K562 (cell line): ENCODE measurements around the gene NDUFAF5. TPM values are rescaled to one million over a fixed set of nuclear protein-coding genes. Genes with fewer than 3 reads are reported as not detected.

Experiments
- BCLAF1 ChIP-seq, 2 experiments: fragments of 450-650 bp in 1 of 2; IDR thresholded peaks; 2 replicates each; pipeline ENCODE4 v1.6.1; 2011 to 2017; ENCODE audit warnings: low read depth in 2 of 2, antibody characterized with exemption in 1 of 2, borderline replicate concordance in 1 of 2, low read length in 1 of 2, mild to moderate bottlenecking in 1 of 2, mixed read lengths in 1 of 2; ENCODE audit not compliant: control insufficient read depth in 1 of 2
- BRCA1 ChIP-seq, 2 experiments: fragments of 450-650 bp in 1 of 2; sonication (generic) in 1 of 2; formaldehyde crosslinking in 1 of 2; IDR thresholded peaks; 2 replicates each; pipeline versions ENCODE4 v1.5.0 to v1.6.1; 2017 to 2020; ENCODE audit warnings: mild to moderate bottlenecking in 1 of 2, missing genetic modification reagents in 1 of 2
- ETS1 ChIP-seq: conservative IDR thresholded peaks from 2 replicates; pipeline ENCODE4 v1.6.1; 2011; ENCODE audit warnings: low read depth, mild to moderate bottlenecking, low read length; ENCODE audit not compliant: control insufficient read depth
- GTF2F1 ChIP-seq: IDR thresholded peaks from 2 replicates; pipeline ENCODE4 v1.6.1; 2011; ENCODE audit warnings: low read depth, low read length, improper control_type of control experiment
- KDM5B ChIP-seq: fragments of 200-600 bp; sonication (generic); IDR thresholded peaks from 2 replicates; pipeline ENCODE4 v1.6.1; 2012; ENCODE audit warnings: low read depth, mild to moderate bottlenecking, moderate library complexity, low read length, control low read depth, inconsistent platforms; ENCODE audit not compliant: insufficient replicate concordance
- RFX5 ChIP-seq: IDR thresholded peaks from 2 replicates; pipeline ENCODE4 v1.6.1; 2011; ENCODE audit warnings: low read depth, mild to moderate bottlenecking, improper control_type of control experiment, low read length
- ZNF184 ChIP-seq: sonication (generic); formaldehyde crosslinking; IDR thresholded peaks from 2 replicates; pipeline ENCODE4 v1.5.0; 2020; ENCODE audit warnings: missing genetic modification reagents
- ZNF592 ChIP-seq: fragments of 450-650 bp; IDR thresholded peaks from 2 replicates; pipeline ENCODE4 v1.6.1; 2017; ENCODE audit warnings: antibody characterized with exemption, mild to moderate bottlenecking
- polyA plus RNA-seq, 8 experiments: library from polyadenylated mRNA; depleted of rRNA in 4 of 8; stranded (reverse) in 5 of 8; unstranded in 3 of 8; fragments of >200 nt; fragmentation: Nextera tagmentation in 2 of 8; fragmentation: Illumina TruSeq in 1 of 8; extraction: Ambion mirVana in 2 of 8; extraction: Trizol in 1 of 8; gene quantifications; 2 replicates each; pipeline versions ENCODE4 v1.2.1 to v1.2.3, GENCODE V29; 2011 to 2014; ENCODE audit warnings: inconsistent platforms in 1 of 8, missing spikeins in 1 of 8
- total RNA-seq, 7 experiments: library from RNA; depleted of rRNA in 6 of 7; stranded (reverse); fragments of >200 nt in 6 of 7; fragmentation: Illumina TruSeq in 2 of 7; extraction: Trizol in 2 of 7; gene quantifications; 2 replicates each; pipeline versions ENCODE4 v1.2.1 to v1.2.3, GENCODE V29; 2011 to 2021; ENCODE audit warnings: low replicate concordance in 1 of 7

NDUFAF5 gene
- total and polyA plus RNA-seq, 9 of the 15 experiments (the other 6 are each of a cell fraction or from before 2014, with no cell fraction given): 17.2 to 33.1 (median 27.3) TPM

GRCh38 chr20:13868331-13868730 lies 83.5 kb downstream of the NDUFAF5 start (continued):
- TF ChIP-seq ETS1 (no peak), ZNF184 (CRISPR knock-in tag) (no peak), RFX5 (no peak), GTF2F1 (no peak), BCLAF1 (IDR thresholded peaks at IDR 0.05; ENCODE audit: borderline replicate concordance in 1 of 2, control insufficient read depth in 1 of 2, low read depth in 2 of 2, low read length in 1 of 2) (no peak), BRCA1 (IDR thresholded peaks at IDR 0.05) (no peak), BRCA1 (CRISPR knock-in tag; IDR thresholded peaks at IDR 0.05) (no peak), ZNF592 (no peak), KDM5B (no peak)
